Measurements from ENCODE around the gene AHNAK. TPM values are rescaled to one million over a fixed set of nuclear protein-coding genes. Genes with fewer than 3 reads are reported as not detected.

The AHNAK gene
- total RNA-seq, 4 donors from 2014 or later: 374 to 1,261 (median 571) TPM

DNA sequence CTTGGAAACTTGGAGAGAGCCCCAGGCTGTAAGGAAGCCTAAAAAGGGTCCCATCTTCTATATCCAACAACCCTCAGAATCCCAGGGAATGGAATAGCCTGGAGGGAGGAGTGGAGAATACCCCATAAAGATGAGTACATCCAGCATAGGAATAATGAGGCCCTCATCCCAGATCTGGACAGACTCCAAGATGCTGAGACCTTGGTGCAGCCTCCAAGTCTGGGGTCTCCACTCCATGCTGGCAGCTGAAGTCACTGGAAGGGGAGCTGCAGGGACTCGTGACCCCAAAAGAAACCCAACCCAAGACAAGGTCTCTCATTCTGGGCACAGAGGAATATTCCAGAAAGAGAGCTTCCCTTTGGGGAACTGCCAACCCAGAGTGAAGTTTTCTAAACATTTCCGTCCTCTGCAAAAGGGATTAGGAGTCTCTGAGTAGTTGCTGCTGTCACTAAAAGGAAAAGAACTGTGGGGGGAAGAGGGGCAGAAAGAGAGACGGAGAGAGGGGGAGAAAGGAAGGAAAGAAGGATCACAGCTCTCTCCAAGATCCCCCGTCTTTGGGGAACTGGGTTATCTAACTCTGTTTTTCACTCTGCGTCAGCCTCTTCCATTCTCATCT is 127.2 kb downstream of the AHNAK start:
- Histone ChIP-seq H3K27me3 (no peaks in the 10 kb centered on the region), H3K4me3 (no peak overlapping the region), H3K36me3 (no peaks in the 10 kb centered on the region), H3K27ac (peak overlapping the region in 3 of 4 donors; percentile 22 to 52 (median 35)), H3K9me3 (no peaks in the 10 kb centered on the region), H3K4me1 (no peaks in the 10 kb centered on the region)
- intact Hi-C loops (cut with DNase I; ENCODE audit: low total_unique reads): loop anchor here (2.0 kb wide), 1 partner anchor 21 kb away; no protein-coding TSS in a partner anchor
- ATAC-seq (no peak), DNase-seq (no peak)
- TF ChIP-seq, protein P1, sequence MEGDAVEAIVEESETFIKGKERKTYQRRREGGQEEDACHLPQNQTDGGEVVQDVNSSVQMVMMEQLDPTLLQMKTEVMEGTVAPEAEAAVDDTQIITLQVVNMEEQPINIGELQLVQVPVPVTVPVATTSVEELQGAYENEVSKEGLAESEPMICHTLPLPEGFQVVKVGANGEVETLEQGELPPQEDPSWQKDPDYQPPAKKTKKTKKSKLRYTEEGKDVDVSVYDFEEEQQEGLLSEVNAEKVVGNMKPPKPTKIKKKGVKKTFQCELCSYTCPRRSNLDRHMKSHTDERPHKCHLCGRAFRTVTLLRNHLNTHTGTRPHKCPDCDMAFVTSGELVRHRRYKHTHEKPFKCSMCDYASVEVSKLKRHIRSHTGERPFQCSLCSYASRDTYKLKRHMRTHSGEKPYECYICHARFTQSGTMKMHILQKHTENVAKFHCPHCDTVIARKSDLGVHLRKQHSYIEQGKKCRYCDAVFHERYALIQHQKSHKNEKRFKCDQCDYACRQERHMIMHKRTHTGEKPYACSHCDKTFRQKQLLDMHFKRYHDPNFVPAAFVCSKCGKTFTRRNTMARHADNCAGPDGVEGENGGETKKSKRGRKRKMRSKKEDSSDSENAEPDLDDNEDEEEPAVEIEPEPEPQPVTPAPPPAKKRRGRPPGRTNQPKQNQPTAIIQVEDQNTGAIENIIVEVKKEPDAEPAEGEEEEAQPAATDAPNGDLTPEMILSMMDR (IDR thresholded peaks at IDR 0.05 in 4 of 5, conservative IDR thresholded peaks at IDR 0.05 in 1 of 5): no peak
- no peak for TF ChIP-seq POLR2A (IDR thresholded peaks at IDR 0.05)
- in situ Hi-C loops (cut with MboI; ENCODE audit: low sequenced_read_pairs in 4 of 4): loop anchor here in 1 of 4 donors (25.0 kb wide), 1 partner anchor 118 kb away; the partner anchor contains the start of gene AHNAK

DNA sequence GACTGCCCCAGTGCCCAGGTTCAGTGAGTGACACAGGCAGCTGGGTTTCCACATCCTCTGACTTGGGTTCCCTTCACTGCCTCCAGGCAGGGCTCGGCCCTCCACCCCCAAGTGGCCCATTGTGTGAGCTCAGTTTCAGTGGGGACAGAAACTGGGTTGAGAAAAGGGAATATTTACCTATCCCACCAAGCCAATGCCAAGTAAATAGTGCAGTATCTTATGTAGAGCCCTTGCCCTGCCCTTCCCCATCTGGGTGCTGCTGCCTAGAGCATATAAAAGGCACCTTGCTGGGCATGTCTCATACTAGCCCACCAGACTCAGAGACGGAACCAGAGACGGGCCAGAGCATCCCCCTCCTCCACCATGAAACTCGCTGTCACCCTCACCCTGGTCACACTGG is 127.9 kb downstream of the AHNAK start, which contains the start of gene SCGB1A1:
SCGB1A1 (plus strand) TSS at position 301 of the 400 bp plus-strand sequence; CDS start at position 364, 63 bp downstream.
- in situ Hi-C loops (cut with MboI; ENCODE audit: low sequenced_read_pairs in 4 of 4): loop anchor here in 1 of 4 donors (25.0 kb wide), 1 partner anchor 119 kb away; the partner anchor contains the start of gene AHNAK
- no peaks in the 10 kb centered on the region for H3K36me3 ChIP-seq
- ATAC-seq: no peak
- intact Hi-C loops (cut with DNase I; ENCODE audit: low total_unique reads): loop anchor here (2.0 kb wide), 1 partner anchor 20 kb away; no protein-coding TSS in a partner anchor
- H3K27ac ChIP-seq: peak within 1 kb of the TSS in 3 of 4 donors; percentile 22 to 52 (median 35)
- H3K9me3 ChIP-seq: no peaks in the 10 kb centered on the region
- no peaks in the 10 kb centered on the region for H3K27me3 ChIP-seq
- H3K4me1 ChIP-seq: no peaks in the 10 kb centered on the region
- TF ChIP-seq, protein P1 (IDR thresholded peaks at IDR 0.05 in 4 of 5, conservative IDR thresholded peaks at IDR 0.05 in 1 of 5): no peak
- no peak for TF ChIP-seq POLR2A (IDR thresholded peaks at IDR 0.05)
- no peak within 1 kb of the TSS for H3K4me3 ChIP-seq
- DNase-seq: no peak

- in situ Hi-C loops (cut with MboI; ENCODE audit: low sequenced_read_pairs in 4 of 4) (loop anchor here in 1 of 4 donors (25.0 kb wide), 1 partner anchor 119 kb away; the partner anchor contains the start of gene AHNAK), intact Hi-C loops (cut with DNase I; ENCODE audit: low total_unique reads) (loop anchor here (2.0 kb wide), 1 partner anchor 19 kb away; no protein-coding TSS in a partner anchor)
- Histone ChIP-seq H3K9me3 (no peaks in the 10 kb centered on the region), H3K4me1 (no peaks in the 10 kb centered on the region), H3K27me3 (no peaks in the 10 kb centered on the region), H3K27ac (no peak overlapping the region), H3K4me3 (no peak overlapping the region), H3K36me3 (no peaks in the 10 kb centered on the region)
- ATAC-seq: no peak
- DNase-seq: no peak
- TF ChIP-seq POLR2A (IDR thresholded peaks at IDR 0.05): no peak
Observed at GRCh38 chr11:62418136-62418535, 128.5 kb downstream of the AHNAK start.

GRCh38 chr11:62416596-62416995 is 130.0 kb downstream of the AHNAK start:
- Histone ChIP-seq H3K9me3 (no peaks in the 10 kb centered on the region), H3K4me1 (no peaks in the 10 kb centered on the region), H3K27me3 (no peaks in the 10 kb centered on the region), H3K27ac (no peak overlapping the region), H3K36me3 (no peaks in the 10 kb centered on the region), H3K4me3 (no peak overlapping the region)
- ATAC-seq (no peak), DNase-seq (no peak)
- TF ChIP-seq, protein P1 (IDR thresholded peaks at IDR 0.05 in 4 of 5, conservative IDR thresholded peaks at IDR 0.05 in 1 of 5): no peak
- TF ChIP-seq POLR2A (IDR thresholded peaks at IDR 0.05): no peak
- intact Hi-C loops (cut with DNase I; ENCODE audit: low total_unique reads): no loop called here
- in situ Hi-C loops (cut with MboI; ENCODE audit: low sequenced_read_pairs in 4 of 4): loop anchor here in 1 of 4 donors (25.0 kb wide), 1 partner anchor 121 kb away; the partner anchor contains the start of gene AHNAK

DNA sequence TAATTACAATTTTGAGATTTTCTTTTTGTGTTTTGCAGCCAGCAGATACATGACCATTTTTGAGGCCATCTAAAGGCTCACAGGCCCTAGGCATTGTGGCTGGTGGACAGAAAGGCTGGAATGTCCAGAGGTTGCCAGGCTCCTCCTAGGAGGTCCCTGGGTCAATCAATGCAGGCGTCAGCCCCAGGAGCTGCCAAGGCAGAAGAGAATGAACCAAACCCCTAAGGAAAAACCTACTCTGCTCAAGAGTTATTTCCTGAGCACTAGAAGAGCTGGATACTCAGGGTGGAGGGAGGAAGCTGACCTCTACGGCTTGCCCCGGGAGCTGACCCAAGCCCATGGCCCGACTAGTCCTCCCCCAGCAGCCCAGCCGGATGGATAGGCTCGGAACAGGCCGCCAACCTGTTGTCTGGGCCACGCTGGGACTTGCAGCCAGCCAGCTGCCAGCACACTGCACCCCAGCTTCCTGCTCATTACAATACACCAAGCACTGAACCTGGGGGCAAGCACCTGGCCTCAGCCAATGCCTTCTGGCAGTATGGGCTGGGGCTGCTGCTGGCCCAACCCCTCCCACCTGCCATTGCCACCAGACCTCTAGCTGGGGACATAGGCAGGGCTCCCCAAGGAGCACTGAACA is 133.4 kb downstream of the AHNAK start:
- Histone ChIP-seq H3K36me3 (no peaks in the 10 kb centered on the region), H3K27ac (no peak overlapping the region), H3K9me3 (no peaks in the 10 kb centered on the region), H3K4me1 (no peaks in the 10 kb centered on the region), H3K27me3 (no peaks in the 10 kb centered on the region), H3K4me3 (no peak overlapping the region)
- DNase-seq (no peak), ATAC-seq (no peak)
- in situ Hi-C loops (cut with MboI; ENCODE audit: low sequenced_read_pairs in 4 of 4): loop anchor here in 1 of 4 donors (25.0 kb wide), 1 partner anchor 124 kb away; the partner anchor contains the start of gene AHNAK
- intact Hi-C loops (cut with DNase I; ENCODE audit: low total_unique reads): no loop called here
- no peak for TF ChIP-seq POLR2A (IDR thresholded peaks at IDR 0.05)
- TF ChIP-seq, protein P1 (IDR thresholded peaks at IDR 0.05 in 4 of 5, conservative IDR thresholded peaks at IDR 0.05 in 1 of 5): no peak
